NCI-H1930 (cell line): ENCODE data around the gene NT5DC4.
"Not testable (repeated sequence)": the region's sequence is repeated elsewhere in the genome, so short reads cannot be mapped to it uniquely, and the experiment has no call there.

Experiments used
- DNase-seq, 2 experiments: peaks; one replicate each; lab custom pipeline; 2025; lab: John Stamatoyannopoulos, UW

Gene NT5DC4

GRCh38 chr2:112699984-112700667 is 20.7 kb upstream of the NT5DC4 start:
- DNase-seq, result no peak

- DNase-seq, result no peak
These were observed 19.8 kb upstream of the NT5DC4 start for GRCh38 chr2:112701052-112701451.

GRCh38 chr2:112703684-112704083 is 17.1 kb upstream of the NT5DC4 start:
- DNase-seq, result no peak

GRCh38 chr2:112705575-112705974 is 15.2 kb upstream of the NT5DC4 start:
- DNase-seq, result no peak

- no peak for DNase-seq
These were observed 14.6 kb upstream of the NT5DC4 start for GRCh38 chr2:112706170-112706664.

- DNase-seq, result not testable (repeated sequence)
These were observed 13.9 kb upstream of the NT5DC4 start for GRCh38 chr2:112706947-112707346.

- DNase-seq, result no peak
These were observed 11.9 kb upstream of the NT5DC4 start for GRCh38 chr2:112708968-112709367.

- no peak for DNase-seq
These were observed 11.1 kb upstream of the NT5DC4 start for GRCh38 chr2:112709703-112710102.

GRCh38 chr2:112710956-112711750 is 9.7 kb upstream of the NT5DC4 start:
- DNase-seq, result no peak

GRCh38 chr2:112712465-112712864 is 8.4 kb upstream of the NT5DC4 start:
- no peak for DNase-seq

GRCh38 chr2:112712903-112713584 is 7.8 kb upstream of the NT5DC4 start:
- DNase-seq, result no peak

GRCh38 chr2:112713585-112713925 is 7.3 kb upstream of the NT5DC4 start:
- no peak for DNase-seq

- no peak for DNase-seq
These were observed 6.9 kb upstream of the NT5DC4 start for GRCh38 chr2:112713926-112714325.

GRCh38 chr2:112714331-112714730 is 6.5 kb upstream of the NT5DC4 start:
- no peak for DNase-seq

GRCh38 chr2:112714836-112715631 is 5.8 kb upstream of the NT5DC4 start:
- no peak for DNase-seq

GRCh38 chr2:112716094-112716493 is 4.7 kb upstream of the NT5DC4 start:
- not testable (repeated sequence) for DNase-seq

GRCh38 chr2:112716826-112717352 is 3.9 kb upstream of the NT5DC4 start:
- DNase-seq, result not testable (repeated sequence)

- DNase-seq, result no peak
These were observed 1.9 kb upstream of the NT5DC4 start for GRCh38 chr2:112718863-112719370.

GRCh38 chr2:112721819-112722522 is 1.2 kb downstream of the NT5DC4 start:
- DNase-seq, result no peak

GRCh38 chr2:112722816-112723546 is 2.2 kb downstream of the NT5DC4 start:
- no peak for DNase-seq
